ENCODE results near the gene RPL27A.

Gene RPL27A

DNA sequence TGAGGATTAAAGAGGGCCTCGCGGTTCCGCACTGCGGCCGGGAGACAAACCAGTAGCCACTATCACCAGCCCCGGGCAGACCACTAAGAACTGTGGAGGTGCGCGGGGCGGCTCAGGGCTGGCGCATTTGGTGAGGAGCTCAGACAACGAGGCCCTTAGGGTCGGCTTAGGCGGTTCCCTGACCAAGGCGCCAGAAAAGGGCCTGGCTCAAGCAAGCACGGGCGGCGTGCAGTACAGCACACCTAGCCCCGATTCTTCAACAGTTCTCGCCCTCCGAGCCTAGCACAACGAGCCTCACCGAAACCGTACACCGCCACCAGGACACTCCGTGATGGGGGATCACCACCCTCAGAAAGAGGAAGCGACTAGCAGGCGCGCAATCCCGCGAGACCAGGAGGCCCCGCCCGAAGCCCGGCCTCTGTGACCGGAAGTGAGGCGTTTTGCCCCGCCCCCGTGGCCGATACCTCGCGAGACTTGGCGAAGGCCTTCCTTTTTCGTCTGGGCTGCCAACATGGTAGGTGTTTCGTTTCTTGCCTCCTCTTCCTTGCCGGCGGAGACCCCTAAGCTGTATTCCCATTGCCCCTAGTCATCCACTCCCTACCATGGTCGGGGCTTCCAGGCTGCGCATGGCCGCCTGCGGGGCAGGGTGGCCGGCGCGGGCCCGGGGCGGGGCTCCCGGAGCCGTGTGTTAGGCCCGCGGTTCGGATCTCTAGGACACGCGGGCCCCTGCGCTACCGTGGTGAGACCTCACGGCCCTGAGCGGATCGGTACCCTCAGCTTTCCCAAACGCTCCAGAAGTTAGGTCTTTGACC is at the start of gene RPL27A, which contains the start of gene TRIM66:
Gene RPL27A, plus strand, starts transcription at position 490 of the 812 bp plus-strand sequence. Its CDS starts 22 bp downstream, at position 512.
Gene TRIM66, minus strand, starts transcription at position 363 of the 812 bp plus-strand sequence. CDS start 10,391 bp downstream, outside the sequence.
- TF ChIP-seq CTCF (IDR thresholded peaks at IDR 0.05; ENCODE audit: insufficient read depth, low read depth, low read length, missing control alignments), result peak; percentile 14

DNA sequence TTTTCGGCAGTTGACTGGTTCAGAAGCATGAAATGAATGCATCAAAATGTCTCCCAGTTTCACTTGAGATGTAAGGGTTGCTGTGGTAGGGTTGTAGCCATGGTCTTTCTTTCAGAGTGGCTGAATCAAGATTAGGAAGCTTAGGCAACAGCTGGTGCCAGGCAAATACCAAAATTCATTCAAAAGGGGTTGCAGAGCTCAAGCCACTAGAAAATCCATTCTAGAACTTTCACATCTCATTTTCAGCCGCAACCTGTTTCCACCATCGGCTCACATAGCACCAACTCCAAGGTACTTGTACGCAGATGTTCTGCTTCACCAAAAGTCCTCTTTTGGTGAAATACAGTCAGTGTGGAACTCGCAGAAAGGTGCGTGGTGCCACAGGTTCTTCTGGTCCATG is 48.1 kb upstream of the RPL27A start:
- TF ChIP-seq CTCF (IDR thresholded peaks at IDR 0.05; ENCODE audit: insufficient read depth, low read depth, low read length, missing control alignments), result no peak
- H3K4me3 ChIP-seq (ENCODE audit: low read length), result no peak overlapping the region
- DNase-seq (ENCODE audit: low read depth), result no peak

More for the DNA sequence above, at the start of gene RPL27A, which contains the start of gene TRIM66:
- DNase-seq (ENCODE audit: low read depth), result peak; percentile 97
- peak within 1 kb of the TSS; percentile 70 for H3K4me3 ChIP-seq (ENCODE audit: low read length)

- TF ChIP-seq CTCF (IDR thresholded peaks at IDR 0.05; ENCODE audit: insufficient read depth, low read depth, low read length, missing control alignments), result no peak
- H3K4me3 ChIP-seq (ENCODE audit: low read length), result no peak overlapping the region
- no peak for DNase-seq (ENCODE audit: low read depth)
These were observed 46.5 kb upstream of the RPL27A start for GRCh38 chr11:8636127-8636526.

- peak; percentile 9 for DNase-seq (ENCODE audit: low read depth)
- TF ChIP-seq CTCF (IDR thresholded peaks at IDR 0.05; ENCODE audit: insufficient read depth, low read depth, low read length, missing control alignments), result no peak
- no peak overlapping the region for H3K4me3 ChIP-seq (ENCODE audit: low read length)
These were observed 44.3 kb upstream of the RPL27A start for GRCh38 chr11:8638300-8638699.

DNA sequence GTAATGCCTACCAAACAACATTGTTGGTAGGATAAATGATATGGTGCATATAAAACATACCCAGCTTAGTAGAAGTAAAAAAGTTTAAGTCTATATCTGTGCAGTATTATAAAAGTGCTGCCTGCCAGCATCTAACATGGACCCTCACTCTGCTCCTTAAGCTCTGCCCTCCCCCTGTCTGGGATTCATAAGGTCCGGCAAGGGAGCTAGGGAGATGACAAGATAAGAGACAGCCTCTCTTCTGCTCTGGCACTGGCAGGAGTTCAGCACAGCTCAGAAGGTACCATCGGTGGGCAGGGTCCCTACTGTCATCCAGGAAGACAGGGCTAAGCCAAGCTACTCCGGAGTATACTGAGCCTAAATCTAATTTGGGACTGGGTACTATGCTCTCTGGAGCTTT is 42.9 kb upstream of the RPL27A start:
- no peak for DNase-seq (ENCODE audit: low read depth)
- TF ChIP-seq CTCF (IDR thresholded peaks at IDR 0.05; ENCODE audit: insufficient read depth, low read depth, low read length, missing control alignments), result no peak
- no peak overlapping the region for H3K4me3 ChIP-seq (ENCODE audit: low read length)

DNA sequence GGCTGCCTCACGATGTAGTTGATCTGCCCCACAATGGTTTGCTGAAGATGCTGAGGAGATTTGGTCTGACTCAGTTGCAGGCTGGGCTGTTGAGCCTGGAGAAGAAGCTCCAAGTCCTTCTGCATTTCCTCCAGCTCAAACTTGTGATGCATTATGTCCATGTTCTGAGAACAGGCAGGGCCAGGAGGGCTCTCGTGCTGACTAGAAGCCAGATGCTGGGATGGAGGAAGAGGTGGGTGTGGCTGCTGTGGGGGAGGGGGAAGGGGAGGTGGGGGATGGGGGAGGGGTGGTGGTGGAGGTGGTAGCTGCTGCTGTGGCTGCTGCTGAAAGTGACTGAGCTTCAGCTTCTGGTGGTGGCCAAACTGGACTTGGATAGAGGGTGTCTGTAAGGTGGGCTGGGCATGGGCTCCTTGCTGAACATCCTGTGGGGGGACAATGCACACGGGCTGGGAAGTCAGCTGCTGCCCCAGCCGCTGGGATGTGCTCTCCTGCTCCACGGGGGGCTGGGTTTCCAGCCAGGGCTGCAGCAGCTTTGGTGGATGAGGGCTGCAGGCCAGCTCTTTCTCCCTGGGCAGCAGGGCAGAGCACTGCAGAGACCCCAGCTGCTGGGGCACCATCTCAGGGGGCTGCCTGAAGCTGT is 42.2 kb upstream of the RPL27A start:
- no peak overlapping the region for H3K4me3 ChIP-seq (ENCODE audit: low read length)
- no peak for TF ChIP-seq CTCF (IDR thresholded peaks at IDR 0.05; ENCODE audit: insufficient read depth, low read depth, low read length, missing control alignments)

More for the DNA sequence above, 42.2 kb upstream of the RPL27A start:
- no peak for DNase-seq (ENCODE audit: low read depth)
